Upper lobe of right lung (tissue), 1 donor: Measurements from ENCODE around the gene NRG2. TPM values are rescaled to one million over a fixed set of nuclear protein-coding genes. Genes with fewer than 3 reads are reported as not detected.

Experiments
- ATAC-seq: fragments of 200-7000 bp; cut with Tn5 transposase; one replicate; pipeline ENCODE4 v1.9.1; 2020; ENCODE audit warnings: mild to moderate bottlenecking, moderate library complexity
- DNase-seq: peaks from one replicate; pipeline ENCODE4 v3.0.0-alpha.2; 2020
- H3K27ac ChIP-seq: fragments of 200-600 bp; one replicate; pipeline ENCODE4 v1.8.0; 2022
- H3K27me3 ChIP-seq: fragments of 200-600 bp; one replicate; pipeline ENCODE4 v1.8.0; 2022; ENCODE audit warnings: mild to moderate bottlenecking
- H3K36me3 ChIP-seq: fragments of 200-600 bp; one replicate; pipeline ENCODE4 v1.8.0; 2022
- H3K4me1 ChIP-seq: fragments of 200-600 bp; one replicate; pipeline ENCODE4 v1.8.0; 2022
- H3K4me3 ChIP-seq: fragments of 200-600 bp; one replicate; pipeline ENCODE4 v1.8.0; 2022; ENCODE audit warnings: mild to moderate bottlenecking
- H3K9me3 ChIP-seq: fragments of 200-600 bp; one replicate; pipeline ENCODE4 v1.8.0; 2022
- intact Hi-C: fragments of 100-400 bp; cut with DNase I; formaldehyde crosslinking; loops from one replicate; pipeline ENCODE4 v1.11.0; 2022
- total RNA-seq: library from RNA; stranded (reverse); fragmentation: NEBNext Ultra II Directional; extraction: Animal tissue kit (Norgen Biotek cat#: 25700); gene quantifications from one replicate; pipeline ENCODE4 v1.2.1, GENCODE V29; 2021
- TF ChIP-seq, protein P1 (sequence below): fragments of 200-600 bp; IDR thresholded peaks from one replicate; pipeline ENCODE4 v1.8.0; 2022; ENCODE audit warnings: antibody characterized with exemption
- donor health status: DM: no; HTN: yes; CAD: no; lungs with severe emphysema.

NRG2 gene
- total RNA-seq, 1 donor from 2014 or later = 1.4 TPM

DNA sequence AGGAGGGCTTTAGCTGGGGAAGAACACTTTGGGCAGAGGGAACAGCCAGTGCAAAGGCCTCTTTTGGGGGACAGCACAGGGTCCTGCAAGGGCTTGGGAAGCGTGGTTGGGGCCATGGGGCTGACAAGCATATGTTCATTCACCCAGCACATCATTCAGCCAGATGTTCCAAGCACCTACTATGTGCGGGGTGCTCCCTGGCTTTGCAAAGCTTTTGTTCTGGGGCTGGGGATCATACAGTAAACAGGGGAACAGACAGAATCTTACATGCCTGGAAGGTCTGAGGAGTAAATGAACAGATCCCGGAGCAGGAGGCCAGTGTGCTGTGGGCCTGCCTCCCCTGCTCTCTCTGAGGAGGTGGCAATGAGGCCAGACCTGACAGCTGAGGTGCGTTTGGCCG, 230.8 kb downstream of the NRG2 start:
- no peak overlapping the region for H3K27ac ChIP-seq
- TF ChIP-seq, protein P1, sequence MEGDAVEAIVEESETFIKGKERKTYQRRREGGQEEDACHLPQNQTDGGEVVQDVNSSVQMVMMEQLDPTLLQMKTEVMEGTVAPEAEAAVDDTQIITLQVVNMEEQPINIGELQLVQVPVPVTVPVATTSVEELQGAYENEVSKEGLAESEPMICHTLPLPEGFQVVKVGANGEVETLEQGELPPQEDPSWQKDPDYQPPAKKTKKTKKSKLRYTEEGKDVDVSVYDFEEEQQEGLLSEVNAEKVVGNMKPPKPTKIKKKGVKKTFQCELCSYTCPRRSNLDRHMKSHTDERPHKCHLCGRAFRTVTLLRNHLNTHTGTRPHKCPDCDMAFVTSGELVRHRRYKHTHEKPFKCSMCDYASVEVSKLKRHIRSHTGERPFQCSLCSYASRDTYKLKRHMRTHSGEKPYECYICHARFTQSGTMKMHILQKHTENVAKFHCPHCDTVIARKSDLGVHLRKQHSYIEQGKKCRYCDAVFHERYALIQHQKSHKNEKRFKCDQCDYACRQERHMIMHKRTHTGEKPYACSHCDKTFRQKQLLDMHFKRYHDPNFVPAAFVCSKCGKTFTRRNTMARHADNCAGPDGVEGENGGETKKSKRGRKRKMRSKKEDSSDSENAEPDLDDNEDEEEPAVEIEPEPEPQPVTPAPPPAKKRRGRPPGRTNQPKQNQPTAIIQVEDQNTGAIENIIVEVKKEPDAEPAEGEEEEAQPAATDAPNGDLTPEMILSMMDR = no peak
- H3K9me3 ChIP-seq = no peaks in the 10 kb centered on the region
- intact Hi-C loops = no loop called here
- peaks cover 8% of the 10 kb centered on the region for H3K27me3 ChIP-seq
- ATAC-seq = no peak
- no peak for DNase-seq
- H3K36me3 ChIP-seq = no peaks in the 10 kb centered on the region
- H3K4me3 ChIP-seq = no peak overlapping the region
- H3K4me1 ChIP-seq = no peaks in the 10 kb centered on the region

DNA sequence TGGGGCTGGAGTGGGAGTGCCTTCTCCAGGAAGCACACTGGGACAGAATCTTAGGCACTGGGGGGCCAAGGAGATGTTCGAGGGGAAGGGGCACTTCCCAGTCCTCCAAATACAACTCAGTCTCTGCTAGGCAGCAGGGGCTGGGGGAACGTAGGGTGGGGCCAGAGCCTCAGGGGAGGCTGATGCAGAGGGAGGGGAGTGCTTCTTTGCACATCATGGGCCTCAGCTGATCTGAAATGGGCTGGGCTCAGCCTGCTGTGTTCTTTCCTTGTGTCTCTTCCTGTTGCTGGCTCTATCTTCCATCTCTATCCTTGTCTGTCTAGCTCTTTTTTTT, 231.9 kb downstream of the NRG2 start:
- Histone ChIP-seq H3K4me3 (no peak overlapping the region), H3K27ac (no peak overlapping the region), H3K27me3 (peaks cover 9% of the 10 kb centered on the region), H3K9me3 (no peaks in the 10 kb centered on the region), H3K4me1 (no peaks in the 10 kb centered on the region), H3K36me3 (no peaks in the 10 kb centered on the region)
- TF ChIP-seq, protein P1 = no peak
- intact Hi-C loops = no loop called here
- peak; percentile 29 for DNase-seq
- ATAC-seq = no peak

DNA sequence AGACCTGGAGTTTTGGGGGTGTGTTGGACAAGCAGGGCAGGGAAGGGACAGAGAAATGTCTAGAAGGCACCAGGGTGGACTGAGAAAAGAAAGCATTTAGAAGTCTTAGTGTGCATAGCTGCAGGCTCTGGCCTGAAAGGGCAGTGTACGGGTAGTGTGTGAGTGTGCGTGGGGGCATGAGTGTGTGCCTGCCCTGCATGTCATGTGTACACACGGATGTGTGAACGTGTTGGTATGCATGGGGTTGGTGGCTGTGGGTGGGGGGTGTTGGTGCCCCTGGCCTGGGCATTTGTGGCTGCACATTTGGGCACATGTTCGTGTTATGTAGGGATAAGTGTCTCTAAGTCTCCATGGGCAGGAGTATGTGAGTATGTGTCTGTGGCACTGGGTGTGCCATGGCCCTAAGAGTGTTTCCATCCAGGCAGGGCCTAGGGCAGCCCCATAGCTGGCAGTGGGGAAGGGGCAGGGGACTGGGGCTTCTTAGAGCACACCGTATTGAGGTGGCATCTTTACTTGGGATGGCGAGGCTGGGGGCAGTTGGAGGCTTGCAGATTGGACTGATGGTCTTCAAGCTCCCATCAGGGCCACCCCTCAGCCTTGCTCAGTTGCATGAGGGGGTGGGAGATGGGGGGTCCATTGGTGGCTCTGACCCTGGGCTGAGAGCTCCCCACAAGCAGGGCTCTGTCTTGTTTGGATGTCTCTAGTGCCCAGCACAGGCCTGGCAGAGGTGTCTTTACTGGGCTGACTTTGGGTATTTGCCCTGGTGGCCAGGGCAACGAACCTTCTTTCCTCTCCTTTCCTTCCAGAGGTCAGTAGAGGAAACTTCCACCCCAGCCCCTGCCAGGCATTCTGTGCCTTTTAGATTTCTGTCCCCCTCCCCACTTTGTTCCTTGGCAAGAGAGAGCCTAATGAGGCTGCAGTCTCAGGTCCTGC, 232.5 kb downstream of the NRG2 start:
- intact Hi-C loops = no loop called here
- no peak for ATAC-seq

DNA sequence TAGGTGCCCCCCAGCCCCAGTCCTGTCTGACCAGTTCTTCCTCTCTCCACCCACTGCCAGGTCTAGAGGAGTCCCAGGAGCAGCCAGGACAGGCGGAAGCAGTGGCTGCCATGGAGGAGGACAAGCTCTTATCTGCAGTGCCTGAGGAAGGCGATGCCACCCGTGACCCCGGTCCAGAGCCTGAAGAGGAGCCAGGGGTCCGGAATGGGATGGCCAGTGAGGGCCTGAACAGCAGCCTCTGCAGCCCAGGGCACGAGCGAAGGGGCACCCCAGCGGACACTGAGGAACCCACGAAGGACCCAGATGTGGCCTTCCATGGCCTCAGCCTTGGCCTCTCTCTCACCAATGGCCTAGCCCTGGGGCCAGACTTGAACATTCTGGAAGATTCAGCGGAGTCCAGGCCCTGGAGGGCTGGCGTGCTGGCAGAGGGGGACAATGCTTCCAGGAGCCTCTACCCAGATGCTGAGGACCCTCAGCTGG, 233.7 kb downstream of the NRG2 start:
- intact Hi-C loops = no loop called here
- peaks cover 15% of the 10 kb centered on the region for H3K27me3 ChIP-seq
- peak; percentile 56 for DNase-seq

More for the DNA sequence above, 232.5 kb downstream of the NRG2 start:
- DNase-seq = peak; percentile 37
- no peak overlapping the region for H3K4me3 ChIP-seq
- H3K4me1 ChIP-seq = no peaks in the 10 kb centered on the region
- H3K9me3 ChIP-seq = no peaks in the 10 kb centered on the region
- no peak overlapping the region for H3K27ac ChIP-seq
- TF ChIP-seq, protein P1 = no peak
- peaks cover 15% of the 10 kb centered on the region for H3K27me3 ChIP-seq
- H3K36me3 ChIP-seq = no peaks in the 10 kb centered on the region

DNA sequence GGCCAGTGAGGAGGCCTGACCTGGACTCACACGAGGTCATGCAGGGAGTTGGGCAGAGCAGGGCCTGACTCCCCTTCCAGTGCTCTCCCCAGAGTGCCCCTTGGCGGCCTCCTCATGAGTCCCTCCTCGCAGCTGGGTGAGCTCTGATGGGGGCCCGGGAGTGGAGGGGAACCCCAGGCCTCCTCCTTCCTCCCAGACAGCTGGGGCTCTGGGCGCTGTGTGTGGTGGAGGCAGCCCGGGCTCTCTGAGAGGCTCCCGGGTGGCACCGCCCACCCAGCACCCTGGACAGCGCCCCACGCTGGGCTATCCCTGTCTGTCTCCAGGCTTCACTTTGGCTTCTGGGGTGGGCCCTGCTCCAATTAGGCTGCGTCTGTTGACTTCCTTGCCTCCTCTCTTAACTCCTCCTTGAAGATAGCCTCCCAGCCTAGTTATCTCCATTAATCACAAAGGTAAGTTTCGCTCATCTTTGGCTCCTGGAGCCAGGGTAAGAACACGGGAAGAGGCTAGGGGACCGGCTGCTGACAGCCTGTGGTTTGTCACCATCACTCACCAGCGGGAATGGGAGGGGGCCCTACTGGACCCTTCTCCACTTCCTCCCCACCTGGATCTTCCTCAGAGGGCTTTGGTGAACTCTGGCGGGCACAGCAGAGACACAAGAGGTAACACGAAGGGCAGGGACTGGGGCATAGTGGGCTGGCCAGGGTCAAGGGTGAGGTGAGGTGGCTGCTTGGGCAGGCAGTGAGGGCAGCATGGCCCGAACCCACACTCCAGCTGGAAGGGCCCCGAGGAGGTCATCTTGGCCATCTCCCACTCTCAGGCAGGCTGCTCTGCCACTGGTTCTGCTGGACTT, 234.4 kb downstream of the NRG2 start:
- no peak overlapping the region for H3K4me3 ChIP-seq
- intact Hi-C loops = no loop called here
- DNase-seq (peak; percentile 70), ATAC-seq (peak; percentile 58)
- no peaks in the 10 kb centered on the region for H3K4me1 ChIP-seq
- H3K36me3 ChIP-seq = no peaks in the 10 kb centered on the region
- TF ChIP-seq, protein P1 = no peak
- peaks cover 15% of the 10 kb centered on the region for H3K27me3 ChIP-seq
- no peaks in the 10 kb centered on the region for H3K9me3 ChIP-seq
- no peak overlapping the region for H3K27ac ChIP-seq

More for the DNA sequence above, 233.7 kb downstream of the NRG2 start:
- no peak for ATAC-seq
- Histone ChIP-seq H3K4me3 (no peak overlapping the region), H3K36me3 (no peaks in the 10 kb centered on the region), H3K4me1 (no peaks in the 10 kb centered on the region), H3K27ac (no peak overlapping the region), H3K9me3 (no peaks in the 10 kb centered on the region)
- TF ChIP-seq, protein P1 = no peak
